ENCODE data around the gene RARA.
A peak's percentile ranks its signal among the peaks of the same experiment; 100 is the strongest.

The RARA gene

DNA sequence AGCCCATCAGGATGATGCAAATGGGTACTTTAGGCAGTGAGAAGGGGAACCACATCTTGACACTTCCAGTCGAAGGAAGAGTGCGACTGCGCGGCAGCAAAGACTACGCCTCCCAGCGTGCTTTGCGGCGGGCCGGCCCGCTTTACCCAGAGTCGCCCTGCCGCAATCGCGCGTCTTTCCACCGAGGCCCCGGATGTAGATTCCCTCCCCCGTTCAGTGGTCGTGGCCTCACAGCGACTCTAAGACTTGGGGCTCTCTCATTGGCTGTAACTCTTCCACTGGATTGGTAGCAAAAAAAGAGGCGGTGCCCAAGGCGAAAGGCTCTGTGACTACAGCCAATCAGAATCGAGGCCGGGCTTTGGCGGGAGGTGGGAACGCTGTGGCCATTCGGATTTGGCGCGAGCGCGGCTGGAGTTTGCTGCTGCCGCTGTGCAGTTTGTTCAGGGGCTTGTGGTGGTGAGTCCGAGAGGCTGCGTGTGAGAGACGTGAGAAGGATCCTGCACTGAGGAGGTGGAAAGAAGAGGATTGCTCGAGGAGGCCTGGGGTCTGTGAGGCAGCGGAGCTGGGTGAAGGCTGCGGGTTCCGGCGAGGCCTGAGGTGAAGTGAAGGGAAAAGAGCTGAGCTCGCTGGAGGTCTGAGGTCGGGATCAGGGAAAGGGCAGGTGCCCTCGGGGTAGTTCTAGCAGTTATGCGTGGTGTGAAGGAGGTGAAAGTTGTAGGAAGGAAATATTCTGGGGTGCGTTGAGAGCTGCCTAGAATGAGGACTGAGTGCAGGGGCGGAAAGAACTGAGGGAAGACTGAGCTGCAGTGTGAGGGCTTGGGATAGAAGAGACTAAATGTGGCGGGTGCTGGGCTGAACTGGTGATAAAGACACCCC lies 21.2 kb upstream of the RARA start, which contains the start of gene CDC6 (continued):
- no peak for TF ChIP-seq ZNF324 (tag by site-specific recombination; IDR thresholded peaks at IDR 0.05)
- peak; percentile 44; the same call in 1 of the 2 replicates for TF ChIP-seq ZBTB21 (tag by site-specific recombination; IDR thresholded peaks at IDR 0.05)
- no peak for TF ChIP-seq AEBP2 (tag by site-specific recombination; IDR thresholded peaks at IDR 0.05; ENCODE audit: borderline replicate concordance)
- TF ChIP-seq, protein P1, sequence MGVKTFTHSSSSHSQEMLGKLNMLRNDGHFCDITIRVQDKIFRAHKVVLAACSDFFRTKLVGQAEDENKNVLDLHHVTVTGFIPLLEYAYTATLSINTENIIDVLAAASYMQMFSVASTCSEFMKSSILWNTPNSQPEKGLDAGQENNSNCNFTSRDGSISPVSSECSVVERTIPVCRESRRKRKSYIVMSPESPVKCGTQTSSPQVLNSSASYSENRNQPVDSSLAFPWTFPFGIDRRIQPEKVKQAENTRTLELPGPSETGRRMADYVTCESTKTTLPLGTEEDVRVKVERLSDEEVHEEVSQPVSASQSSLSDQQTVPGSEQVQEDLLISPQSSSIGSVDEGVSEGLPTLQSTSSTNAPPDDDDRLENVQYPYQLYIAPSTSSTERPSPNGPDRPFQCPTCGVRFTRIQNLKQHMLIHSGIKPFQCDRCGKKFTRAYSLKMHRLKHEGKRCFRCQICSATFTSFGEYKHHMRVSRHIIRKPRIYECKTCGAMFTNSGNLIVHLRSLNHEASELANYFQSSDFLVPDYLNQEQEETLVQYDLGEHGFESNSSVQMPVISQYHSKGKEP (tag by site-specific recombination; IDR thresholded peaks at IDR 0.05), result no peak
- no peak; the same call in 1 of the 2 replicates for TF ChIP-seq ZBTB7A (tag by site-specific recombination; IDR thresholded peaks at IDR 0.05; ENCODE audit: low read depth)
- peak; percentile 66; the same call in 1 of the 2 replicates for TF ChIP-seq ZNF335 (tag by site-specific recombination; conservative IDR thresholded peaks at IDR 0.05)
- TF ChIP-seq, protein P2, sequence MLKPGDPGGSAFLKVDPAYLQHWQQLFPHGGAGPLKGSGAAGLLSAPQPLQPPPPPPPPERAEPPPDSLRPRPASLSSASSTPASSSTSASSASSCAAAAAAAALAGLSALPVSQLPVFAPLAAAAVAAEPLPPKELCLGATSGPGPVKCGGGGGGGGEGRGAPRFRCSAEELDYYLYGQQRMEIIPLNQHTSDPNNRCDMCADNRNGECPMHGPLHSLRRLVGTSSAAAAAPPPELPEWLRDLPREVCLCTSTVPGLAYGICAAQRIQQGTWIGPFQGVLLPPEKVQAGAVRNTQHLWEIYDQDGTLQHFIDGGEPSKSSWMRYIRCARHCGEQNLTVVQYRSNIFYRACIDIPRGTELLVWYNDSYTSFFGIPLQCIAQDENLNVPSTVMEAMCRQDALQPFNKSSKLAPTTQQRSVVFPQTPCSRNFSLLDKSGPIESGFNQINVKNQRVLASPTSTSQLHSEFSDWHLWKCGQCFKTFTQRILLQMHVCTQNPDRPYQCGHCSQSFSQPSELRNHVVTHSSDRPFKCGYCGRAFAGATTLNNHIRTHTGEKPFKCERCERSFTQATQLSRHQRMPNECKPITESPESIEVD (tag by site-specific recombination; IDR thresholded peaks at IDR 0.05), result no peak
- peak; percentile 92 for TF ChIP-seq ZXDB (tag by site-specific recombination; IDR thresholded peaks at IDR 0.05)
- TF ChIP-seq ZNF785 (tag by site-specific recombination; IDR thresholded peaks at IDR 0.05), result no peak
- TF ChIP-seq ZNF645 (tag by site-specific recombination; IDR thresholded peaks at IDR 0.05), result no peak
- 0 out of 2 replicates have a peak, but pooled peaks have one; percentile 8 for TF ChIP-seq OSR2 (tag by site-specific recombination; IDR thresholded peaks at IDR 0.05)
- TF ChIP-seq, protein P3, sequence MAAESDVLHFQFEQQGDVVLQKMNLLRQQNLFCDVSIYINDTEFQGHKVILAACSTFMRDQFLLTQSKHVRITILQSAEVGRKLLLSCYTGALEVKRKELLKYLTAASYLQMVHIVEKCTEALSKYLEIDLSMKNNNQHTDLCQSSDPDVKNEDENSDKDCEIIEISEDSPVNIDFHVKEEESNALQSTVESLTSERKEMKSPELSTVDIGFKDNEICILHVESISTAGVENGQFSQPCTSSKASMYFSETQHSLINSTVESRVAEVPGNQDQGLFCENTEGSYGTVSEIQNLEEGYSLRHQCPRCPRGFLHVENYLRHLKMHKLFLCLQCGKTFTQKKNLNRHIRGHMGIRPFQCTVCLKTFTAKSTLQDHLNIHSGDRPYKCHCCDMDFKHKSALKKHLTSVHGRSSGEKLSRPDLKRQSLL (tag by site-specific recombination; IDR thresholded peaks at IDR 0.05), result no peak
- TF ChIP-seq SP7 (tag by site-specific recombination; IDR thresholded peaks at IDR 0.05), result peak; percentile 88
- TF ChIP-seq ZNF664 (tag by site-specific recombination; IDR thresholded peaks at IDR 0.05), result no peak
- TF ChIP-seq WT1 (tag by site-specific recombination; IDR thresholded peaks at IDR 0.05), result peak; percentile 53; the same call in 1 of the 2 replicates
- TF ChIP-seq ZNF341 (tag by site-specific recombination; IDR thresholded peaks at IDR 0.05; ENCODE audit: low read depth), result peak; percentile 64
- TF ChIP-seq ZNF768 (tag by site-specific recombination; IDR thresholded peaks at IDR 0.05), result no peak; the same call in 1 of the 2 replicates
- TF ChIP-seq ZNF292 (tag by site-specific recombination; IDR thresholded peaks at IDR 0.05; ENCODE audit: borderline replicate concordance, low read depth), result no peak
- TF ChIP-seq ZNF549 (tag by site-specific recombination; IDR thresholded peaks at IDR 0.05), result no peak
- TF ChIP-seq TCF7L2 (IDR thresholded peaks at IDR 0.05; ENCODE audit: borderline replicate concordance, low read depth, low read length), result no peak
